Measurements from ENCODE around the gene LAMA4. TPM values are rescaled to one million over a fixed set of nuclear protein-coding genes. Genes with fewer than 3 reads are reported as not detected.

Gene LAMA4
- total RNA-seq, 1 experiment from 2014 or later = not detected

GRCh38 chr6:112178846-112179245 lies 75.5 kb downstream of the LAMA4 start:
- DNase-seq = no peak
- no TSS peak for BruUV-seq (replicated peaks)
- Mint-ChIP-seq H3K4me1 (ENCODE audit: low read depth, unreplicated experiment) (no peaks in the 10 kb centered on the region), H3K9me3 (ENCODE audit: unreplicated experiment) (no peaks in the 10 kb centered on the region), H3K27me3 (ENCODE audit: insufficient read depth, unreplicated experiment) (peaks cover 13% of the 10 kb centered on the region), H3K36me3 (ENCODE audit: insufficient read depth, unreplicated experiment) (no peaks in the 10 kb centered on the region), H3K4me3 (ENCODE audit: unreplicated experiment) (no peak overlapping the region), H3K27ac (ENCODE audit: unreplicated experiment) (no peak overlapping the region)
- CTCF ChIA-PET = interaction anchor here (0.6 kb wide), 1 partner anchor 124 kb away, joined by 4 read pairs; no protein-coding TSS in a partner anchor
- Histone ChIP-seq H3K36me3 (ENCODE audit: control insufficient read depth, insufficient read depth, low read length) (no peaks in the 10 kb centered on the region), H3K4me1 (no peaks in the 10 kb centered on the region), H3K4me3 (ENCODE audit: low read depth, low read length) (no peak overlapping the region), H3K27me3 (replicated peaks; ENCODE audit: control insufficient read depth, insufficient read depth, low read length) (peaks cover 1% of the 10 kb centered on the region; the same call in 1 of the 2 replicates), H3K9me3 (no peaks in the 10 kb centered on the region)
- POLR2A ChIA-PET = no interaction called here
- no peak for TF ChIP-seq CTCF (IDR thresholded peaks at IDR 0.05; ENCODE audit: insufficient read depth in 1 of 2, low read depth in 1 of 2, low read length in 1 of 2, severe bottlenecking in 1 of 2, unreplicated experiment in 1 of 2)
- intact Hi-C loops (cut with micrococcal nuclease; ENCODE audit: unreplicated experiment) = no loop called here

GRCh38 chr6:112177092-112177491 lies 77.3 kb downstream of the LAMA4 start:
- TF ChIP-seq CTCF (IDR thresholded peaks at IDR 0.05; ENCODE audit: insufficient read depth in 1 of 2, low read depth in 1 of 2, low read length in 1 of 2, severe bottlenecking in 1 of 2, unreplicated experiment in 1 of 2) = no peak
- Histone ChIP-seq H3K9me3 (no peaks in the 10 kb centered on the region), H3K27me3 (replicated peaks; ENCODE audit: control insufficient read depth, insufficient read depth, low read length) (peaks cover 1% of the 10 kb centered on the region; the same call in 1 of the 2 replicates), H3K4me3 (ENCODE audit: low read depth, low read length) (no peak overlapping the region), H3K4me1 (no peaks in the 10 kb centered on the region), H3K36me3 (ENCODE audit: control insufficient read depth, insufficient read depth, low read length) (no peaks in the 10 kb centered on the region)
- BruUV-seq (replicated peaks) = no TSS peak
- Mint-ChIP-seq H3K4me1 (ENCODE audit: low read depth, unreplicated experiment) (no peaks in the 10 kb centered on the region), H3K27ac (ENCODE audit: unreplicated experiment) (no peak overlapping the region), H3K36me3 (ENCODE audit: insufficient read depth, unreplicated experiment) (no peaks in the 10 kb centered on the region), H3K9me3 (ENCODE audit: unreplicated experiment) (no peaks in the 10 kb centered on the region), H3K27me3 (ENCODE audit: insufficient read depth, unreplicated experiment) (peaks cover 9% of the 10 kb centered on the region), H3K4me3 (ENCODE audit: unreplicated experiment) (no peak overlapping the region)
- ChIA-PET POLR2A (no interaction called here), CTCF (no interaction called here)
- DNase-seq = no peak
- intact Hi-C loops (cut with micrococcal nuclease; ENCODE audit: unreplicated experiment) = no loop called here

- DNase-seq = no peak
- Mint-ChIP-seq H3K9me3 (ENCODE audit: unreplicated experiment) (no peaks in the 10 kb centered on the region), H3K27ac (ENCODE audit: unreplicated experiment) (no peak overlapping the region), H3K4me1 (ENCODE audit: low read depth, unreplicated experiment) (no peaks in the 10 kb centered on the region), H3K27me3 (ENCODE audit: insufficient read depth, unreplicated experiment) (peaks cover 14% of the 10 kb centered on the region), H3K4me3 (ENCODE audit: unreplicated experiment) (no peak overlapping the region), H3K36me3 (ENCODE audit: insufficient read depth, unreplicated experiment) (no peaks in the 10 kb centered on the region)
- CTCF ChIA-PET = no interaction called here
- POLR2A ChIA-PET = no interaction called here
- Histone ChIP-seq H3K4me3 (ENCODE audit: low read depth, low read length) (no peak overlapping the region), H3K36me3 (ENCODE audit: control insufficient read depth, insufficient read depth, low read length) (no peaks in the 10 kb centered on the region), H3K4me1 (no peaks in the 10 kb centered on the region), H3K9me3 (no peaks in the 10 kb centered on the region), H3K27me3 (replicated peaks; ENCODE audit: control insufficient read depth, insufficient read depth, low read length) (peaks cover 1% of the 10 kb centered on the region; the same call in 1 of the 2 replicates)
- intact Hi-C loops (cut with micrococcal nuclease; ENCODE audit: unreplicated experiment) = no loop called here
- no peak for TF ChIP-seq CTCF (IDR thresholded peaks at IDR 0.05; ENCODE audit: insufficient read depth in 1 of 2, low read depth in 1 of 2, low read length in 1 of 2, severe bottlenecking in 1 of 2, unreplicated experiment in 1 of 2)
- no TSS peak for BruUV-seq (replicated peaks)
These were observed 78.2 kb downstream of the LAMA4 start for GRCh38 chr6:112176175-112176574.

Measured in Caco-2 (cell line).